HepG2 (cell line): ENCODE measurements around the gene KRTAP10-4. TPM values are rescaled to one million over a fixed set of nuclear protein-coding genes. Genes with fewer than 3 reads are reported as not detected.
"Not testable (repeated sequence)": the region's sequence is repeated elsewhere in the genome, so short reads cannot be mapped to it uniquely, and the experiment has no call there.

Experiments used
- ATAC-seq: fragments of 200-7000 bp; cut with Tn5 transposase; 3 replicates; pipeline ENCODE4 v1.9.1; 2020; ENCODE audit warnings: mild to moderate bottlenecking, moderate library complexity
- BruUV-seq: library from RNA; stranded (reverse); fragments of 400-500 nt; replicated peaks from 2 replicates; lab custom pipeline; 2021; lab: Mats Ljungman, UMichigan
- CTCF ChIA-PET: fragments of 300-600 bp; formaldehyde crosslinking; extraction: SDS; loops from one replicate; lab custom pipeline; 2021; ENCODE audit warnings: low total read pairs, inconsistent platforms, low intra/inter-chr PET ratio; lab: Yijun Ruan, JAX
- POLR2A ChIA-PET: fragments of 350-600 bp; sonication (Branson Sonifier 250); formaldehyde crosslinking; loops from one replicate; lab custom pipeline; 2020; ENCODE audit warnings: antibody characterized with exemption, inconsistent platforms; lab: Yijun Ruan, JAX
- DNase-seq: peaks from one replicate; pipeline ENCODE4 v3.0.0-alpha.2; 2015; ENCODE audit warnings: low spot score
- FAIRE-seq: peaks from 3 replicates; lab custom pipeline; 2011; peaks lifted over from hg19 to GRCh38; lab: Jason Lieb, UNC
- H2AFZ ChIP-seq: one replicate; pipeline ENCODE4 v1.6.1; 2011; ENCODE audit warnings: low read length, inconsistent platforms
- H3K27ac ChIP-seq: fragments of 300-600 bp; 3 replicates; pipeline ENCODE4 v1.8.0; 2011; ENCODE audit warnings: mixed run types, mild to moderate bottlenecking, mixed read lengths, low read length, inconsistent platforms; ENCODE audit not compliant: insufficient read depth; ENCODE audit errors: extremely low read length
- H3K27me3 ChIP-seq, 2 experiments: fragments of 200-600 bp in 1 of 2; 2 replicates in 1 of 2; 3 replicates in 1 of 2; pipeline versions ENCODE4 v1.6.0 to v1.8.0; 2011; ENCODE audit warnings: low read length in 2 of 2, mild to moderate bottlenecking in 2 of 2, moderate library complexity in 2 of 2, inconsistent platforms in 1 of 2; ENCODE audit not compliant: insufficient read depth in 2 of 2, control insufficient read depth in 1 of 2
- H3K36me3 ChIP-seq, 2 experiments: fragments of 200-600 bp in 1 of 2; replicated peaks in 1 of 2; 2 replicates in 1 of 2; 3 replicates in 1 of 2; pipeline versions ENCODE4 v1.5.1 to v1.8.0; 2011; ENCODE audit warnings: low read length in 2 of 2, inconsistent platforms in 1 of 2; ENCODE audit not compliant: insufficient read depth in 2 of 2, control insufficient read depth in 1 of 2
- H3K4me1 ChIP-seq: 2 replicates; pipeline ENCODE4 v1.5.1; 2012; ENCODE audit warnings: low read length, inconsistent platforms; ENCODE audit not compliant: insufficient read depth
- H3K4me2 ChIP-seq: 2 replicates; pipeline ENCODE4 v1.6.0; 2011; ENCODE audit warnings: low read depth, low read length, inconsistent platforms
- H3K4me3 ChIP-seq, 3 experiments: fragments of 200-600 bp in 1 of 3; sonication (generic), shearing (Covaris generic) in 1 of 3; replicated peaks in 1 of 3; 2 replicates each; pipeline ENCODE4 v1.5.1; 2011 to 2016; ENCODE audit warnings: low read length in 3 of 3, inconsistent platforms in 2 of 3, low read depth in 2 of 3, mild to moderate bottlenecking in 2 of 3, control low read depth in 1 of 3, mixed read lengths in 1 of 3; ENCODE audit not compliant: insufficient read depth in 1 of 3
- H3K79me2 ChIP-seq: one replicate; pipeline ENCODE4 v1.6.1; 2011; ENCODE audit warnings: low read length, inconsistent platforms; ENCODE audit not compliant: insufficient read depth
- H3K9ac ChIP-seq: 2 replicates; pipeline ENCODE4 v1.6.0; 2011; ENCODE audit warnings: mild to moderate bottlenecking, low read depth, low read length, inconsistent platforms; ENCODE audit not compliant: insufficient read depth
- H3K9me3 ChIP-seq: 2 replicates; pipeline ENCODE4 v1.5.1; 2012; ENCODE audit warnings: mild to moderate bottlenecking, low read length
- H4K20me1 ChIP-seq: 2 replicates; pipeline ENCODE4 v1.6.0; 2011; ENCODE audit warnings: inconsistent platforms, mild to moderate bottlenecking, low read length, moderate library complexity; ENCODE audit not compliant: insufficient read depth
- ZMYM3 ChIP-seq: sonication (generic); formaldehyde crosslinking; IDR thresholded peaks from 2 replicates; pipeline ENCODE4 v1.5.1; 2020; ENCODE audit warnings: mild to moderate bottlenecking, missing genetic modification reagents
- WGBS: methylation state at CpG from one replicate; pipeline ENCODE4 v1.1.6; 2017; ENCODE audit warnings: low lambda C conversion rate; 5-methylcytosine and 5-hydroxymethylcytosine counted together
- in situ Hi-C: cut with HindIII; loops from 2 replicates; pipeline ENCODE4 v1.10.0; 2017; ENCODE audit warnings: low pct_unique_long_range_greater_than_20kb; ENCODE audit not compliant: extremely low pct_ligation_motif_present
- intact Hi-C: fragments of 100-400 bp; cut with micrococcal nuclease; formaldehyde crosslinking; loops from one replicate; pipeline ENCODE4 v1.10.0; 2022; ENCODE audit not compliant: unreplicated experiment
- polyA plus RNA-seq, 8 experiments: library from polyadenylated mRNA; depleted of rRNA in 3 of 8; stranded (reverse) in 7 of 8; unstranded in 1 of 8; fragments of >200 nt; fragmentation: Illumina TruSeq in 4 of 8; extraction: Trizol in 4 of 8; gene quantifications; 2 replicates each; pipeline versions ENCODE4 v1.2.1 to v1.2.3, GENCODE V29; 2011 to 2016; ENCODE audit warnings: low read depth in 4 of 8, missing spikeins in 1 of 8, mixed read lengths in 1 of 8; ENCODE audit not compliant: insufficient read depth in 1 of 8
- total RNA-seq, 5 experiments: library from RNA; depleted of rRNA; stranded (reverse); fragments of >200 nt; fragmentation: Illumina TruSeq; extraction: Trizol; gene quantifications; 2 replicates each; pipeline ENCODE4 v1.2.3, GENCODE V29; 2016; ENCODE audit warnings: low read depth in 1 of 5

The KRTAP10-4 gene
- total and polyA plus RNA-seq, 2 of the 13 experiments (the other 11 are each of a cell fraction or from before 2014, with no cell fraction given): not detected

- not testable (repeated sequence) for H3K9ac ChIP-seq
- TF ChIP-seq ZMYM3 (CRISPR knock-in tag): 0 out of 2 replicates have a peak, but pooled peaks have one; percentile 2
- TF ChIP-seq, all 625 proteins: peak for 1; not testable (repeated sequence) for 624
- in situ Hi-C loops, H3K4me3 ChIP-seq, CTCF ChIA-PET, DNase-seq, FAIRE-seq, POLR2A ChIA-PET, BruUV-seq, H3K27ac ChIP-seq, H3K9me3 ChIP-seq, H3K36me3 ChIP-seq, ATAC-seq, H2AFZ ChIP-seq, H3K79me2 ChIP-seq, H3K4me2 ChIP-seq, H3K27me3 ChIP-seq, intact Hi-C loops, H3K4me1 ChIP-seq, H4K20me1 ChIP-seq: not testable (repeated sequence)
- 59% methylated on average over 17 of the region's 23 CpGs for WGBS
Observed at GRCh38 chr21:44600118-44600978, 26.8 kb downstream of the KRTAP10-4 start, which contains the start of gene KRTAP10-7. TSS of gene KRTAP10-7 (plus strand) at chr21:44600597. CDS start at chr21:44600622, 25 bp downstream.

- H3K4me1 ChIP-seq, H3K4me2 ChIP-seq, FAIRE-seq, in situ Hi-C loops, CTCF ChIA-PET, H2AFZ ChIP-seq, H3K36me3 ChIP-seq, H3K27ac ChIP-seq, ATAC-seq, H3K9ac ChIP-seq, POLR2A ChIA-PET, BruUV-seq, intact Hi-C loops, H3K4me3 ChIP-seq, H3K27me3 ChIP-seq, H4K20me1 ChIP-seq, H3K79me2 ChIP-seq, DNase-seq, H3K9me3 ChIP-seq: not testable (repeated sequence)
- WGBS: no CpG with 5 or more reads among the region's 10 CpGs
Observed at GRCh38 chr21:44601091-44601490, 27.6 kb downstream of the KRTAP10-4 start.
